MM.1S (cell line): Measurements from ENCODE around the gene BROX.

Experiments
- EZH2 ChIP-seq: fragments of 300-600 bp; sonication (generic); optimal IDR thresholded peaks from 2 replicates; pipeline ENCODE3; 2017; ENCODE audit warnings: low read depth, mild to moderate bottlenecking, antibody characterized with exemption, low read length, mixed read lengths
- EZH2phosphoT487 ChIP-seq: fragments of 300-600 bp; sonication (generic); IDR thresholded peaks from 2 replicates; pipeline ENCODE4 v1.6.1; 2018; ENCODE audit warnings: antibody characterized with exemption, low read length

DNA sequence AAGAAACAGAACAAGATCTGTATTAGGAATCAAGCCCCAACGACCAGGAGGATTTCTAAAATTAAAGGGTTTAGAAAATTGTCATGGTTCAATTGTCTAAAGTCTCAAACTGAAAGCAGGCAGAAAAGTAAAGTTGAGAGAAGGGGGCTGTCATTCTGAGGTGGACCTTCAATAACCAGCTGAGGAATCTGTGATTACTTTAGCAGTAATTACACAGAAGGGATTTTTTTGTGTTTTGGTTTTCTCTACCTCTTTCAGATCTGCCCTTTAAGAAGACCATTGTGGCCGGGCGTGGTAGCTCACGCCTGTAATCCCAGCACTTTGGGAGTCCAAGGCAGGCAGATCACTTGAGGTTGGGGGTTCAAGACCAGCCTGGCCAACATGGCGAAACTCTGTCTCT, 17.4 kb upstream of the BROX start:
- no peak for TF ChIP-seq EZH2phosphoT487
- no peak for TF ChIP-seq EZH2
